GM12872 (cell line): ENCODE measurements around the gene MPLKIP.

Experiments used
- TF ChIP-seq, protein P1 (sequence below): IDR thresholded peaks from 3 replicates; pipeline ENCODE4 v1.5.1; 2011; ENCODE audit warnings: low read depth, mild to moderate bottlenecking, low read length, moderate library complexity; ENCODE audit not compliant: insufficient read depth

The MPLKIP gene

DNA sequence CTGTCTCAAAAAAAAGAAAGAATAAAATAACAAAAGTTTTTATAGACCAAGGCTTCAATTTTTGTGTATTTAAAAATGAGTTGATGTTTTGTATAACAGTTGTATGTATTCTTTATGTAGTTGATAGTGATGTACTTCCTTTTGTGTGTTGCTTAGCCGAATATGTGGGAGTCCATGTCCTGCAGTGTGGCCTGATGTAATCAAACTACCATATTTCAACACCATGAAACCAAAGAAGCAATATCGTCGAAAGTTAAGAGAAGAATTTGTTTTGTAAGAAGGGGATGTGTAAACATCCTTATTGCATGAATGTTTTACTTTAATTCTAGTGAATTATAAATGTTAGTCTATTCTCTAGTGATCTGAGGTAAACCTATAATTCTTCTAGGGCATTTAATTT lies 56.6 kb downstream of the MPLKIP start:
- TF ChIP-seq, protein P1, sequence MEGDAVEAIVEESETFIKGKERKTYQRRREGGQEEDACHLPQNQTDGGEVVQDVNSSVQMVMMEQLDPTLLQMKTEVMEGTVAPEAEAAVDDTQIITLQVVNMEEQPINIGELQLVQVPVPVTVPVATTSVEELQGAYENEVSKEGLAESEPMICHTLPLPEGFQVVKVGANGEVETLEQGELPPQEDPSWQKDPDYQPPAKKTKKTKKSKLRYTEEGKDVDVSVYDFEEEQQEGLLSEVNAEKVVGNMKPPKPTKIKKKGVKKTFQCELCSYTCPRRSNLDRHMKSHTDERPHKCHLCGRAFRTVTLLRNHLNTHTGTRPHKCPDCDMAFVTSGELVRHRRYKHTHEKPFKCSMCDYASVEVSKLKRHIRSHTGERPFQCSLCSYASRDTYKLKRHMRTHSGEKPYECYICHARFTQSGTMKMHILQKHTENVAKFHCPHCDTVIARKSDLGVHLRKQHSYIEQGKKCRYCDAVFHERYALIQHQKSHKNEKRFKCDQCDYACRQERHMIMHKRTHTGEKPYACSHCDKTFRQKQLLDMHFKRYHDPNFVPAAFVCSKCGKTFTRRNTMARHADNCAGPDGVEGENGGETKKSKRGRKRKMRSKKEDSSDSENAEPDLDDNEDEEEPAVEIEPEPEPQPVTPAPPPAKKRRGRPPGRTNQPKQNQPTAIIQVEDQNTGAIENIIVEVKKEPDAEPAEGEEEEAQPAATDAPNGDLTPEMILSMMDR: no peak
